Esophagus muscularis mucosa (tissue), 4 donors: ENCODE data around the gene CNTN6. TPM values are rescaled to one million over a fixed set of nuclear protein-coding genes. Genes with fewer than 3 reads are reported as not detected.

ENCODE experiments used
- DNase-seq: peaks from one replicate; pipeline ENCODE4 v3.0.0-alpha.2; 2017; ENCODE audit errors: extremely low spot score
- H3K27ac ChIP-seq, 4 donors: fragments of 200-600 bp; sonication (generic); replicated peaks in 1 of 4; 1 replicate in 3 of 4; 2 replicates in 1 of 4; pipeline ENCODE4 v1.5.1; 2016 to 2019; ENCODE audit warnings: mild to moderate bottlenecking in 1 of 4
- H3K27me3 ChIP-seq, 4 donors: fragments of 200-600 bp; sonication (generic); one replicate each; pipeline versions ENCODE4 v1.5.1 to v1.6.0; 2016 to 2019
- H3K36me3 ChIP-seq, 4 donors: fragments of 200-600 bp; sonication (generic); one replicate each; pipeline ENCODE4 v1.5.1; 2016 to 2019
- H3K4me1 ChIP-seq, 4 donors: fragments of 200-600 bp; sonication (generic); one replicate each; pipeline ENCODE4 v1.5.1; 2016 to 2019
- H3K4me3 ChIP-seq, 4 donors: fragments of 200-600 bp; sonication (generic); 1 replicate in 2 of 4; 2 replicates in 2 of 4; pipeline ENCODE4 v1.5.1; 2016 to 2019; ENCODE audit warnings: mild to moderate bottlenecking in 4 of 4, moderate library complexity in 1 of 4
- H3K9me3 ChIP-seq, 4 donors: fragments of 200-600 bp; sonication (generic); 1 replicate in 3 of 4; 2 replicates in 1 of 4; pipeline ENCODE4 v1.5.1; 2016 to 2019
- CTCF ChIP-seq, 3 experiments: fragments of 200-600 bp in 2 of 3; fragments of 450-650 bp in 1 of 3; sonication (generic) in 2 of 3; IDR thresholded peaks; one replicate each; pipeline ENCODE4 v1.5.1; 2017 to 2019; ENCODE audit warnings: antibody characterized with exemption in 3 of 3, mild to moderate bottlenecking in 2 of 3, moderate library complexity in 1 of 3
- EP300 ChIP-seq: sonication (generic); formaldehyde crosslinking; IDR thresholded peaks from one replicate; pipeline ENCODE4 v1.6.1; 2017; ENCODE audit warnings: antibody characterized with exemption
- POLR2A ChIP-seq: fragments of 450-650 bp; IDR thresholded peaks from one replicate; pipeline ENCODE4 v1.6.1; 2017; ENCODE audit warnings: antibody characterized with exemption, moderate library complexity, mild to moderate bottlenecking, low read depth
- POLR2AphosphoS5 ChIP-seq, 2 donors: sonication (generic); formaldehyde crosslinking; IDR thresholded peaks; one replicate each; pipeline ENCODE4 v1.6.1; 2017; ENCODE audit warnings: antibody characterized with exemption in 2 of 2
- WGBS: methylation state at CpG from one replicate; pipeline ENCODE4 v1.1.5; 2018; 5-methylcytosine and 5-hydroxymethylcytosine counted together
- intact Hi-C: fragments of 100-400 bp; cut with DNase I; formaldehyde crosslinking; loops from one replicate; pipeline ENCODE4 v1.15.1; 2023
- total RNA-seq, 4 donors: library from RNA; depleted of rRNA; stranded (reverse); fragments of >200 nt; gene quantifications; one replicate each; pipeline versions ENCODE4 v1.1.0 to v1.2.1, GENCODE V29; 2016

CNTN6 gene
- total RNA-seq, 4 donors from 2014 or later: 0.06 to 0.83 (median 0.17) TPM; not detected in 1

- 89% methylated on average over 1 of the region's 1 CpG for WGBS
These were observed 4.3 kb upstream of the CNTN6 start for GRCh38 chr3:1088503-1088902.

GRCh38 chr3:1091286-1091685 lies 1.5 kb upstream of the CNTN6 start:
- H3K27me3 ChIP-seq: no peaks in the 10 kb centered on the region
- H3K9me3 ChIP-seq: no peaks in the 10 kb centered on the region
- no peaks in the 10 kb centered on the region for H3K36me3 ChIP-seq
- H3K4me3 ChIP-seq: no peak overlapping the region
- no peak overlapping the region for H3K27ac ChIP-seq
- DNase-seq: no peak
- WGBS: 89% methylated on average over 1 of the region's 1 CpG
- no peaks in the 10 kb centered on the region for H3K4me1 ChIP-seq
- TF ChIP-seq POLR2AphosphoS5 (IDR thresholded peaks at IDR 0.05) (no peak), CTCF (IDR thresholded peaks at IDR 0.05) (no peak), EP300 (no peak), POLR2A (no peak)
- intact Hi-C loops: no loop called here

More at GRCh38 chr3:1088503-1088902, 4.3 kb upstream of the CNTN6 start:
- Histone ChIP-seq H3K27ac (no peak overlapping the region), H3K4me3 (no peak overlapping the region), H3K36me3 (no peaks in the 10 kb centered on the region), H3K4me1 (no peaks in the 10 kb centered on the region), H3K27me3 (no peaks in the 10 kb centered on the region), H3K9me3 (no peaks in the 10 kb centered on the region)
- no peak for DNase-seq
- TF ChIP-seq EP300 (no peak), POLR2AphosphoS5 (IDR thresholded peaks at IDR 0.05) (no peak), CTCF (IDR thresholded peaks at IDR 0.05) (no peak), POLR2A (no peak)
- intact Hi-C loops: loop anchor here (10.0 kb wide), 1 partner anchor 1926 kb away; no protein-coding TSS in a partner anchor

- no peak overlapping the region for H3K4me3 ChIP-seq
- no peaks in the 10 kb centered on the region for H3K27me3 ChIP-seq
- intact Hi-C loops: no loop called here
- no peak for DNase-seq
- TF ChIP-seq POLR2AphosphoS5 (IDR thresholded peaks at IDR 0.05): no peak
- TF ChIP-seq POLR2A: no peak
- no peak for TF ChIP-seq EP300
- TF ChIP-seq CTCF (IDR thresholded peaks at IDR 0.05): no peak
- H3K36me3 ChIP-seq: no peaks in the 10 kb centered on the region
- no peak overlapping the region for H3K27ac ChIP-seq
- no peaks in the 10 kb centered on the region for H3K9me3 ChIP-seq
- H3K4me1 ChIP-seq: no peaks in the 10 kb centered on the region
- WGBS: 63% methylated on average over 2 of the region's 2 CpGs
These were observed 763 bp upstream of the CNTN6 start for GRCh38 chr3:1092061-1092460.

- H3K9me3 ChIP-seq: no peaks in the 10 kb centered on the region
- H3K27ac ChIP-seq: no peak overlapping the region
- WGBS: 71% methylated on average over 6 of the region's 6 CpGs
- no peaks in the 10 kb centered on the region for H3K36me3 ChIP-seq
- DNase-seq: no peak
- H3K4me3 ChIP-seq: no peak overlapping the region
- no peaks in the 10 kb centered on the region for H3K27me3 ChIP-seq
- intact Hi-C loops: no loop called here
- H3K4me1 ChIP-seq: no peaks in the 10 kb centered on the region
- TF ChIP-seq EP300: no peak
These were observed 393 bp downstream of the CNTN6 start for GRCh38 chr3:1093217-1093616.

- 89% methylated on average over 6 of the region's 6 CpGs for WGBS
- TF ChIP-seq CTCF (IDR thresholded peaks at IDR 0.05): no peak
- no peak for TF ChIP-seq POLR2AphosphoS5 (IDR thresholded peaks at IDR 0.05)
- TF ChIP-seq POLR2A: no peak
- no peak for TF ChIP-seq EP300
These were observed 10.7 kb downstream of the CNTN6 start for GRCh38 chr3:1103525-1103924.

More at GRCh38 chr3:1103525-1103924, 10.7 kb downstream of the CNTN6 start:
- intact Hi-C loops: no loop called here
- H3K27me3 ChIP-seq: no peaks in the 10 kb centered on the region
- no peaks in the 10 kb centered on the region for H3K36me3 ChIP-seq
- H3K4me1 ChIP-seq: no peaks in the 10 kb centered on the region
- H3K27ac ChIP-seq: no peak overlapping the region
- no peak for DNase-seq
- H3K4me3 ChIP-seq: no peak overlapping the region
- no peaks in the 10 kb centered on the region for H3K9me3 ChIP-seq
